Adipocyte (in vitro differentiated cells): ENCODE measurements around the gene SYCP1.
A peak's percentile ranks its signal among the peaks of the same experiment; 100 is the strongest.
"Not testable (repeated sequence)": the region's sequence is repeated elsewhere in the genome, so short reads cannot be mapped to it uniquely, and the experiment has no call there.

Experiments used
- DNase-seq: peaks from one replicate; pipeline ENCODE4 v3.0.0-alpha.2; 2015; ENCODE audit warnings: low read depth
- H3K27me3 ChIP-seq: replicated peaks from 2 replicates; pipeline ENCODE4 v1.7.0; 2013; ENCODE audit warnings: mild to moderate bottlenecking, low read length, moderate library complexity; ENCODE audit not compliant: control insufficient read depth, insufficient read depth
- H3K36me3 ChIP-seq: 2 replicates; pipeline ENCODE4 v1.7.0; 2013; ENCODE audit warnings: low read length, mild to moderate bottlenecking, moderate library complexity; ENCODE audit not compliant: control insufficient read depth, insufficient read depth, severe bottlenecking
- H3K4me1 ChIP-seq: 2 replicates; pipeline ENCODE4 v1.7.0; 2013; ENCODE audit warnings: mild to moderate bottlenecking, low read length, moderate library complexity; ENCODE audit not compliant: control insufficient read depth, insufficient read depth
- H3K4me3 ChIP-seq: 2 replicates; pipeline ENCODE4 v1.7.0; 2013; ENCODE audit warnings: mild to moderate bottlenecking, low read length, moderate library complexity
- H3K9ac ChIP-seq: 2 replicates; pipeline ENCODE4 v1.7.0; 2013; ENCODE audit warnings: mild to moderate bottlenecking, low read length, moderate library complexity
- H3K9me3 ChIP-seq: 2 replicates; pipeline ENCODE4 v1.7.0; 2013; ENCODE audit warnings: mild to moderate bottlenecking, low read length, moderate library complexity; ENCODE audit not compliant: control insufficient read depth

Gene SYCP1

DNA sequence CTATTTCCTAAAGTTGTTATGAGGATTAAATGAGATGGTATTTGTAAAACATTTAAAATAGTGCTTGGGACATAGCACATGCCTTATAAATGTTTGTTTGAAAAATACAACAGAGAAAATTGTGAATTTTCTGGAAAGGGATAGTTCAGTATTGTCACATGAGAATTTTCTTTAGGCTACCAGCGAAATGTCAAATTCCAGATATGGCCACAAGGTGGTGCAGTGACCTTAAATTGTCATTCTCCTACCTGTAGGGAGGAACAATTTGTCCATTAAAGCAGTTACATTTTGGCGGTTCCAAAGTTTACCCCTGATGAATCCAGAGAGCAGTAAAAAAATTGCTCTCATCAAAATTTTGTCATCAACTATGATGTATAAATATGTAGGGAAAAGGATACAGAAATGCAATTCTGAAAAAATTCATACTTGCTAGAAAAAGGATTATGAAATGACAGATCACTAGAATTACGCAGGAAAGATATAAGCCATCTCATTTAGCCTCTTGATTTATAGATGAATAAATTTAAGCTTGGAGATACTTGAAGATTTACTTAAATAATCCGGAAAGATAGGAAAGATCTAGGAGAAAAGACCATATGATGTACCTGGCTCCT, 124.7 kb downstream of the SYCP1 start:
- H3K4me3 ChIP-seq: no peak overlapping the region
- DNase-seq: peak; percentile 85
- no peak overlapping the region for H3K9ac ChIP-seq
- H3K36me3 ChIP-seq: no peaks in the 10 kb centered on the region
- peaks cover 16% of the 10 kb centered on the region for H3K9me3 ChIP-seq
- no peaks in the 10 kb centered on the region for H3K27me3 ChIP-seq
- no peaks in the 10 kb centered on the region for H3K4me1 ChIP-seq

DNA sequence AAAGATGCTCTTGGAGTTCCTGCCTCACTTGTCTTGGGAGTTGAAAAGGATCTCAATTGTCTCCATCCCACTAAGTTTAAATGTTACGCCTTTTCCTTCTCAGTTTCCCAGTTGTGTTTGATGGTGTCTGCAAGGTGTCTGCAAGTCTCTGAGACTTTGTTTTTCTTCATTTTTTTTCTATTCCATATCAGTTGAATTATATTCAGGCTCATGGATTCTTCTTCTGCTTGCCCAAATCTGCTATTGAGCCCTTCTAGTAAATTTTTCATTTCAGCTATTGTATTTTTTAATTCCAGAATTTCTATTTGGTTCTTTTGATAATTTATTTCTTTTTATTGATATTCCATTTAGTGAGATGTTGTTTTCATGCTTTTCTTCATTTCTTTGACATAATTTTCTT, 127.6 kb downstream of the SYCP1 start:
- H3K4me1 ChIP-seq: peaks cover 15% of the 10 kb centered on the region
- H3K9ac ChIP-seq: no peak overlapping the region
- H3K27me3 ChIP-seq: no peaks in the 10 kb centered on the region
- peaks cover 19% of the 10 kb centered on the region for H3K9me3 ChIP-seq
- H3K36me3 ChIP-seq: no peaks in the 10 kb centered on the region
- H3K4me3 ChIP-seq: peak overlapping the region; percentile 24
- DNase-seq: no peak

DNA sequence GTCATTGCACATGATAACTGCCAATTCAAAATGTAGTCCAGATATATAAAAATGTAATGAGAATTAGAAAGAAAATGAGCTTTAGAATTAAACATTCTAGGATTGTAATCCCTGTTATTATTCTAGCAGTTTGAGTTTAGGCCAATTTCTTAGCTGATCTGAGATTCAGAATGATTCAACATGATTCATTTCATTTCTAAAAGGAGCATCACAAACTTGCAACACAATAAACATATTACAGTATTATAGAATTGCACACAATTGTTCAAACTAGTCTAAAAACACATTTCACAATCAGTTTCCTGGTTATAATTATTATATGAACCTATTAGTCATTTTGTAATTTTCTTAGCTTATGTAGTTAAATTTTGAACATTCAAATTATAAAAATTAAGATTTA, 131.6 kb downstream of the SYCP1 start:
- DNase-seq: peak; percentile 45
- peaks cover 47% of the 10 kb centered on the region for H3K9me3 ChIP-seq
- H3K27me3 ChIP-seq: no peaks in the 10 kb centered on the region
- peaks cover 15% of the 10 kb centered on the region for H3K4me1 ChIP-seq
- H3K36me3 ChIP-seq: no peaks in the 10 kb centered on the region
- H3K9ac ChIP-seq: peak overlapping the region; percentile 52
- peak overlapping the region; percentile 26 for H3K4me3 ChIP-seq

DNA sequence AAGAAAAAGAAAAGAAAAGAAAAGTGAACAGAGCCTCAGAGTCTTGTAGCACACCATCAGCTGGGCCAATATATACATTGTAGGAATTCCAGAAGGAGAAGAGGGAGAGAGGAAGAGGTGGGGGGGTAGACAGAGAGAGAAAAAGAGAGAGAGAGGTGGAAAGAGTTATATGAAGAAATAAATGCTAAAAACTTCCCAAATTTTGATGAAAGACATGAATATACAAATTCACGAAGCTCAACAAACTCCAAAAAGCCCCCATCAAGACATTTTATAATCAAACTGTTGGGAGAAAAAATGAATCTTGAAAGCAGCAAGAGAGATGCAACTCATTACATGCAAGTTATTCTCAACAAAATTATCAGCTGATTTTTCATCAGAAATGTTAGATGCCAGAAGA, 133.4 kb downstream of the SYCP1 start:
- DNase-seq: no peak
- no peak overlapping the region for H3K9ac ChIP-seq
- H3K36me3 ChIP-seq: no peaks in the 10 kb centered on the region
- peak overlapping the region; percentile 2 for H3K4me3 ChIP-seq
- H3K27me3 ChIP-seq: no peaks in the 10 kb centered on the region
- peaks cover 15% of the 10 kb centered on the region for H3K4me1 ChIP-seq
- H3K9me3 ChIP-seq: peaks cover 31% of the 10 kb centered on the region

DNA sequence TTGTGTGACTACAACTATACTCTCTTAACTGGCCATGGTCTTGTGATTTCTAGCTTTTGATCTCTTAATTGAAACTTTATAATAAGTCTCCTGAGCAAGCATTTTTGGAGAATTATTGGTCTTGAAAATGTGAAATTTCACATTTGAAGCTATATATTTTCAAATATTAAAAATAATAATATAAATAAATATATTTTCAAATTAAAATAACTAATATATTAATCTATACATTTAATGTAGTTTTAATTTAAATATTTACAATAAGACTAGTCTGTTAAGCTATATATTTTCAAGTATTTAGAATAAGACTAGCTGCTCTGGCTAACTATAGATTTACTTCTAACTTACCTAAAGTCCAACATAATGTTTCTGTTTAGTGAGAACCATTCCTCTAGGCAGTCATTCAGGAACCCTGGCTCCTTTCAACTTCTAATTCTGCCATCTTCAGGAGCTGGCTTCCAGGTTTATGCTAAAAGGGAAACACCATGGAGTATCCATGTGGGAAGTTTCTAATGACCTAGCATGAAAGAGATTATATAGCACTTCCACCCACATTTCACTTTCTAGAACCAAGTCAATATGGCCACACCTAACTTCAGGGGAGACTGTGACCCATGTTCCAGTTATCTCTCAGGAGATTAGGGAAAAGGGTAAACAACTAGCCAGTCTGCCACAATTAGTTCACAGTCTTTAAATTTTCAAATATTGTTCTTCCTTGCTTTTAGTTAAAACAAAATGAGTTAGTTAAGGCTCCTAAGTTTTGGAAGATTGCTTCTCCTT, 143.0 kb downstream of the SYCP1 start:
- Histone ChIP-seq H3K27me3 (no peaks in the 10 kb centered on the region), H3K4me3 (no peak overlapping the region), H3K4me1 (no peaks in the 10 kb centered on the region)

DNA sequence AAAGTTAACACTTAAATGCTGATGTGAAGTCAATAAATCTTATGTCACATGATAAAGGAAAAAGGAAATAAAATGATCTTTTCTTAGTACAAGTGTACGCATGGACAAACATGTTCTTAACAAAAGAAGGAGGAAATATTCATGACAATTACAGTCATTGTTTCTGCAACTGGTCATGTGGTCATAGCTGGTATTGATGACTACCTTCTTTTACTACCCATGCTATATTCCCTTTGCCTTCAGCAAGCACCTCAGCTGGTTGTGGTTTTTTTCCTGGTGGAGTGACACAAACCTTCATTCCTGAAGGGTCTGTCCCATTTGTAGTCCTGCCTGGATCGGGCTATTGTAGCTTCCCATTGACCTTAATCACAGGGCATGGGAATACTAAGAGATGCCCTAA, 151.5 kb downstream of the SYCP1 start:
- Histone ChIP-seq H3K9me3 (no peaks in the 10 kb centered on the region), H3K9ac (no peak overlapping the region), H3K27me3 (peaks cover 3% of the 10 kb centered on the region), H3K4me1 (no peaks in the 10 kb centered on the region), H3K36me3 (no peaks in the 10 kb centered on the region), H3K4me3 (no peak overlapping the region)
- DNase-seq: no peak

More for the DNA sequence above, 143.0 kb downstream of the SYCP1 start:
- H3K9ac ChIP-seq: no peak overlapping the region
- DNase-seq: no peak
- H3K9me3 ChIP-seq: no peaks in the 10 kb centered on the region
- H3K36me3 ChIP-seq: no peaks in the 10 kb centered on the region

DNA sequence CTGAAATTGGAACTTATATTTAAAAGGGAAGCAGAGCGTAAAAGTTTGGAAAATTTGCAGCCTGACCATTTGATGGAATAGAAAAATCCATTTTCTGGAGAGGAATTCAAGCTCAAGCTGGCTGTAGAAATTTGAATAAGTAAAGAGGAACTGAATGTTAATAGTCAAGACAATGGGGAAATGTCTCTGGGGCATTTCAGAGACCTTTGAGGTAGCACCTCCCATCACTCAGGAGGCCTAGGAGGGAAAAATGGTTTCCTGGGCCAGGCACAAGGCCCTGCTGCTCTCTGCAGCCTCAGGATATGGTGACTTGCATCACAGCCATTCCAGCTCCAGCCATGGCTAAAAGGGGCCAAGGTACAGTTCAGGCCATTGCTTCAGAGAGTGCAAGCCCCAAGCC, 157.3 kb downstream of the SYCP1 start:
- no peak overlapping the region for H3K9ac ChIP-seq
- no peak for DNase-seq
- no peaks in the 10 kb centered on the region for H3K36me3 ChIP-seq

DNA sequence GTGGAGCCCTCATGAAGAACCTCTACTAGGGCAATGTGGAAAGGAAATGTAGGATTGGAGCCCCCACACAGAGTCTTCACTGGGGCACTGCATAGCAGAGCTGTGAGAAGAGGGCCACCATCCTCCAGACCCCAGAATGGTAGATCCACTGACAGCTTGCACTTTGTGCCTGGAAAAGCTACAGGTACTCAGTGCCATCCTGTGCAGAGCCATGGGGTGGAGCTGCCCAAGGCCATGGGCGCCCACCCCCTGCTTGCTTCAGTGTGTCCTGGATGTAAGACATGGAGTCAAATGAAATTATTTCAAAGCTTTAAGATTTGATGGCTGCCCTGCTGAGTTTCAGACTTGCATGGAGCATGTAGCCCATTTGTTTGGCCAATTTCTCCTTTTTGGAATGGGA, 157.8 kb downstream of the SYCP1 start:
- no peaks in the 10 kb centered on the region for H3K4me1 ChIP-seq
- no peak overlapping the region for H3K4me3 ChIP-seq
- no peak for DNase-seq
- H3K36me3 ChIP-seq: no peaks in the 10 kb centered on the region
- no peaks in the 10 kb centered on the region for H3K27me3 ChIP-seq
- H3K9ac ChIP-seq: no peak overlapping the region
- no peaks in the 10 kb centered on the region for H3K9me3 ChIP-seq

More for the DNA sequence above, 157.3 kb downstream of the SYCP1 start:
- no peaks in the 10 kb centered on the region for H3K27me3 ChIP-seq
- H3K4me1 ChIP-seq: no peaks in the 10 kb centered on the region
- H3K4me3 ChIP-seq: no peak overlapping the region
- H3K9me3 ChIP-seq: no peaks in the 10 kb centered on the region

DNA sequence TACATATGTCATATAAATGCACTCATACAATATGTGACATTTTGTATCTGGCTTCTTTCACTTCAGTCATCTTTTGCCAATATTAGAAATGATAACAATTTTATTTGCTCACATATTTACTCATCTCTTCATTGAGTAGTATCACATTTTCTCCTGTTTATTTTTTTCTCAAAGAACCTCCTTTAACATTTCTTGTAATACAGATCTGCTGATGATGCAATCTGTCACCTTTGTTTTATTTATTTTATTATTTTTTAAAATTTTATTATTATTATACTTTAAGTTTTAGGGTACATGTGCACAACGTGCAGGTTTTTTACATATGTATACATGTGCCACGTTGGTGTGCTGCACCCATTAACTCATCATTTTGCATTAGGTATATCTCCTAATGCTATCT, 159.1 kb downstream of the SYCP1 start:
- H3K4me3 ChIP-seq: no peak overlapping the region
- no peaks in the 10 kb centered on the region for H3K36me3 ChIP-seq
- no peaks in the 10 kb centered on the region for H3K27me3 ChIP-seq
- no peak overlapping the region for H3K9ac ChIP-seq
- H3K4me1 ChIP-seq: no peaks in the 10 kb centered on the region
- DNase-seq: no peak
- no peaks in the 10 kb centered on the region for H3K9me3 ChIP-seq

DNA sequence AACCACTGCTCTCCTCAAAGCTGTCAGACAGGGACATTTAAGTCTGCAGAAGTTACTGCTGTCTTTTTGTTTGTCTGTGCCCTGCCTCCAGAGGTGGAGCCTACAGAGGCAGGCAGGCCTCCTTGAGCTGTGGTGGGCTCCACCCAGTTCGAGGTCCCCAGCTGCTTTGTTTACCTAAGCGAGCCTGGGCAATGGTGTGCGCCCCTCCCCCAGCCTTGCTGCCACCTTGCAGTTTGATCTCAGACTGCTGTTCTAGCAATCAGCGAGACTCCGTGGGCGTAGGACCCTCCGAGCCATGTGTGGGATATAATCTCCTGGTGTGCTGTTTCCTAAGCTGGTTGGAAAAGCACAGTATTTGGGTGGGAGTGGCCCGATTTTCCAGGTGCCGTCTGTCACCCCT, 164.9 kb downstream of the SYCP1 start:
- H3K9me3 ChIP-seq, H3K27me3 ChIP-seq, DNase-seq, H3K4me1 ChIP-seq, H3K4me3 ChIP-seq, H3K36me3 ChIP-seq, H3K9ac ChIP-seq: not testable (repeated sequence)

DNA sequence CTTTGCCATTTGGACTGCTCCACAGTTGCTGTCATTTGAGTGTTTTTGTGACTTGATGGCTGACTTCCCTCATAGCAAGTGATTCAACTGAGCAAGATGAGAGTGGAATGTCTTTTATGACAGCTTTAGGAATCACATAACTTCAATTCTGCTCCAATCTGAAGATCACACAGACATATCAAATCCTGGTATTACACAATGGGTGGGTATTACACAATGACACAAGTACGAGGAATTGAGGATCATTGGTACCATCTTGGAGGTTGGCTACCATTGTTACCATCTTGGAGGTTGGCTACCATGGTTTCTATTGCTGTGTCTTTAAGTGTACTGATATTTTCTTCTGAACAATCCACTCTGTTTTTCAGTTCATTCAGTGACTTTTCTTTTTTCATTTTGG, 166.5 kb downstream of the SYCP1 start:
- peaks cover 7% of the 10 kb centered on the region for H3K27me3 ChIP-seq
- H3K4me1 ChIP-seq: no peaks in the 10 kb centered on the region
- DNase-seq: no peak
- no peak overlapping the region for H3K9ac ChIP-seq
- no peaks in the 10 kb centered on the region for H3K36me3 ChIP-seq
- H3K9me3 ChIP-seq: peaks cover 7% of the 10 kb centered on the region
- no peak overlapping the region for H3K4me3 ChIP-seq
